Liver (tissue), 9 donors: Measurements from ENCODE around the gene DIP2C. TPM values are rescaled to one million over a fixed set of nuclear protein-coding genes. Genes with fewer than 3 reads are reported as not detected.
A peak's percentile ranks its signal among the peaks of the same experiment; 100 is the strongest.

ENCODE experiments used
- DNase-seq: peaks from one replicate; pipeline ENCODE4 v3.0.0-alpha.2; 2017; ENCODE audit warnings: low spot score
- H3K27ac ChIP-seq, 2 donors: one replicate each; pipeline ENCODE4 v1.7.0; 2013; ENCODE audit warnings: inconsistent platforms in 2 of 2, low read length in 2 of 2, control low read depth in 1 of 2, low read depth in 1 of 2, mild to moderate bottlenecking in 1 of 2
- H3K27me3 ChIP-seq, 4 donors: one replicate each; pipeline versions ENCODE4 v1.6.1 to v1.7.0; 2013; ENCODE audit warnings: low read length in 3 of 4, inconsistent platforms in 1 of 4, mild to moderate bottlenecking in 1 of 4, moderate library complexity in 1 of 4; ENCODE audit not compliant: control insufficient read depth in 4 of 4, insufficient read depth in 4 of 4
- H3K36me3 ChIP-seq, 4 donors: one replicate each; pipeline versions ENCODE4 v1.6.1 to v1.7.0; 2013; ENCODE audit warnings: low read length in 3 of 4, mild to moderate bottlenecking in 3 of 4, low read depth in 1 of 4, moderate library complexity in 1 of 4; ENCODE audit not compliant: control insufficient read depth in 4 of 4, insufficient read depth in 3 of 4
- H3K4me1 ChIP-seq, 4 donors: one replicate each; pipeline versions ENCODE4 v1.6.1 to v1.7.0; 2013; ENCODE audit warnings: low read length in 3 of 4, mild to moderate bottlenecking in 3 of 4, moderate library complexity in 1 of 4; ENCODE audit not compliant: control insufficient read depth in 4 of 4, insufficient read depth in 4 of 4
- H3K4me3 ChIP-seq, 3 donors: one replicate each; pipeline versions ENCODE4 v1.6.1 to v1.7.0; 2013; ENCODE audit warnings: low read length in 3 of 3, control low read depth in 1 of 3, low read depth in 1 of 3, mild to moderate bottlenecking in 1 of 3
- H3K9ac ChIP-seq, 2 donors: one replicate each; pipeline ENCODE4 v1.7.0; 2013; ENCODE audit warnings: low read length in 2 of 2, mild to moderate bottlenecking in 2 of 2, moderate library complexity in 2 of 2, control low read depth in 1 of 2, low read depth in 1 of 2
- H3K9me3 ChIP-seq, 4 donors: one replicate each; pipeline versions ENCODE4 v1.6.1 to v1.7.0; 2013; ENCODE audit warnings: low read length in 3 of 4; ENCODE audit not compliant: control insufficient read depth in 4 of 4
- EGR1 ChIP-seq, 2 donors: IDR thresholded peaks; 2 replicates each; pipeline ENCODE4 v1.6.1; 2016 to 2018; ENCODE audit warnings: antibody characterized with exemption in 2 of 2, low read depth in 2 of 2
- FOXA1 ChIP-seq: IDR thresholded peaks from 2 replicates; pipeline ENCODE4 v1.6.1; 2016; ENCODE audit warnings: antibody characterized with exemption
- FOXA2 ChIP-seq: IDR thresholded peaks from 2 replicates; pipeline ENCODE4 v1.6.1; 2016; ENCODE audit warnings: antibody characterized with exemption
- GABPA ChIP-seq, 2 donors: IDR thresholded peaks in 1 of 2; conservative IDR thresholded peaks in 1 of 2; 2 replicates each; pipeline ENCODE4 v1.6.1; 2016; ENCODE audit warnings: antibody characterized with exemption in 2 of 2, mild to moderate bottlenecking in 1 of 2, moderate library complexity in 1 of 2
- HNF4G ChIP-seq: IDR thresholded peaks from 2 replicates; pipeline ENCODE4 v1.6.1; 2016; ENCODE audit warnings: antibody characterized with exemption
- NR2F2 ChIP-seq: IDR thresholded peaks from 2 replicates; pipeline ENCODE4 v1.6.1; 2016; ENCODE audit warnings: antibody characterized with exemption
- RAD21 ChIP-seq, 2 donors: IDR thresholded peaks; 2 replicates each; pipeline ENCODE4 v1.6.1; 2016; ENCODE audit warnings: antibody characterized with exemption in 2 of 2, mild to moderate bottlenecking in 2 of 2
- RXRA ChIP-seq, 2 donors: IDR thresholded peaks; 2 replicates each; pipeline ENCODE4 v1.6.1; 2017 to 2018; ENCODE audit warnings: antibody characterized with exemption in 2 of 2, mild to moderate bottlenecking in 1 of 2
- SP1 ChIP-seq: IDR thresholded peaks from 2 replicates; pipeline ENCODE4 v1.6.1; 2018; ENCODE audit warnings: antibody characterized with exemption, mild to moderate bottlenecking
- WGBS: extraction: QIAGEN DNeasy Blood & Tissue Kit; methylation state at CpG from one replicate; pipeline ENCODE4 v1.1.7; 2013; 5-methylcytosine and 5-hydroxymethylcytosine counted together
- polyA plus RNA-seq, 2 donors: library from polyadenylated mRNA; stranded (reverse) in 1 of 2; unstranded in 1 of 2; fragments of 200-250 nt in 1 of 2; fragments of >200 nt in 1 of 2; fragmentation: Nextera tagmentation in 1 of 2; extraction: Ambion mirVana in 1 of 2; gene quantifications; one replicate each; pipeline versions ENCODE4 v1.2.1 to v1.2.3, GENCODE V29; 2013 to 2015
- total RNA-seq, 2 donors: library from RNA; depleted of rRNA; stranded (reverse); fragments of >200 nt; gene quantifications; one replicate each; pipeline ENCODE4 v1.2.3, GENCODE V29; 2014
- TF ChIP-seq, protein P1 (sequence below): IDR thresholded peaks from 2 replicates; pipeline ENCODE4 v1.6.1; 2016; ENCODE audit warnings: antibody characterized with exemption
- TF ChIP-seq, protein P2 (sequence below): IDR thresholded peaks from 2 replicates; pipeline ENCODE4 v1.6.1; 2016; ENCODE audit warnings: antibody characterized with exemption, mild to moderate bottlenecking
- TF ChIP-seq, protein P3 (sequence below): fragments of 150-350 bp; IDR thresholded peaks from 2 replicates; pipeline ENCODE4 v1.5.1; 2017; ENCODE audit warnings: improper control_type of control experiment, low read depth, low read length; ENCODE audit not compliant: missing input control
- TF ChIP-seq, protein P4 (sequence below): IDR thresholded peaks from 2 replicates; pipeline ENCODE4 v1.6.1; 2016; ENCODE audit warnings: antibody characterized with exemption
- donor health status: healthy.
- donor health status: healthy.
- donor health status: healthy.
- donor health status: healthy.
- donor health status: healthy.

Gene DIP2C
- total and polyA plus RNA-seq, 4 donors = 4.2 to 12.2 (median 5.7) TPM

DNA sequence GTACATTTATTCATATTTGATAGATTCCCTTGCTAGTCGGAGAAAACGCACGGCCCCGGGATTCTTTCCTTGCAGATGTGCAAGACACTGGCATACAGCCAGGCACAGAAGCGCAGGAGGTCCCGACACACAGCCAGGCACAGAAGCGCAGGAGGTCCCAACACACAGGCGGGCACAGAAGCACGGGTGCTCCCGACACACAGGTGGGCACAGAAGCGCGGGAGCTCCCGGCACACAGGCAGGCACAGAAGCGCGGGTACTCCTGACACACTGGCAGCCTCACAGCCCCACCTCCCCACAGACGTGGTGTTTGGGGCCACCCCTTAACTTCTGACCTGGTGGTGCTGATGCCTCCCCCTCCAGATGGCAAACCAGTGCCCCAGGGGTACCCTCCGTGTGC is 316.9 kb downstream of the DIP2C start:
- 81% methylated on average over 17 of the region's 17 CpGs for WGBS
- DNase-seq = no peak
- no peaks in the 10 kb centered on the region for H3K9me3 ChIP-seq
- H3K9ac ChIP-seq = no peak overlapping the region
- peak overlapping the region in 2 of 3 donors; percentile 25 to 50 for H3K4me3 ChIP-seq
- H3K27ac ChIP-seq = peak overlapping the region in 1 of 2 donors; percentile 4
- H3K36me3 ChIP-seq = peaks cover 0 to 16% (median 7%) of the 10 kb centered on the region in 4 donors
- H3K4me1 ChIP-seq = peaks cover 4 to 14% (median 9%) of the 10 kb centered on the region in 4 donors
- no peaks in the 10 kb centered on the region for H3K27me3 ChIP-seq
- TF ChIP-seq SP1 = no peak
- no peak for TF ChIP-seq RXRA (IDR thresholded peaks at IDR 0.05)

DNA sequence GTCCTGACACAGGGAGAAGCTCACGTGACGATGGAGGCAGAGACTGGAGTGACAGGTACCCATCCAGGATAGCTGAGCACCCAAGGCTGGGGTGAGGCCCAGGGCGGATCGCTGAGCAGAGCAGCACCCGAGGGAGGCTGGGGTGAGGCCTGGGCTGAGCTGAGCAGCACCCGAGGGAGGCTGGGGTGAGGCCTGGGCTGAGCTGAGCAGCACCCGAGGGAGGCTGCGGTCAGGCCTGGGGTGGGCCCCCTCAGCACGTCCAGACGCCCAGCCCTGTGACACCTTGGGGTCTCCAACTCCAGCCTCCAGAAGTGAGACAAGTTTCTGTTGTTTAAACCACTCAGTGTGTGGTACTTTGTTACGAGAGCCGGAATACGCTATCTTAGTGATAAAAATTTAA is 318.0 kb downstream of the DIP2C start:
- H3K27me3 ChIP-seq = no peaks in the 10 kb centered on the region
- H3K36me3 ChIP-seq = peaks cover 0 to 20% (median 9%) of the 10 kb centered on the region in 4 donors
- H3K9ac ChIP-seq = no peak overlapping the region
- no peak for DNase-seq
- WGBS = 88% methylated on average over 13 of the region's 13 CpGs
- no peak for TF ChIP-seq HNF4G
- no peak overlapping the region for H3K4me3 ChIP-seq
- H3K9me3 ChIP-seq = no peaks in the 10 kb centered on the region
- H3K4me1 ChIP-seq = peaks cover 4 to 14% (median 9%) of the 10 kb centered on the region in 4 donors
- no peak overlapping the region for H3K27ac ChIP-seq

DNA sequence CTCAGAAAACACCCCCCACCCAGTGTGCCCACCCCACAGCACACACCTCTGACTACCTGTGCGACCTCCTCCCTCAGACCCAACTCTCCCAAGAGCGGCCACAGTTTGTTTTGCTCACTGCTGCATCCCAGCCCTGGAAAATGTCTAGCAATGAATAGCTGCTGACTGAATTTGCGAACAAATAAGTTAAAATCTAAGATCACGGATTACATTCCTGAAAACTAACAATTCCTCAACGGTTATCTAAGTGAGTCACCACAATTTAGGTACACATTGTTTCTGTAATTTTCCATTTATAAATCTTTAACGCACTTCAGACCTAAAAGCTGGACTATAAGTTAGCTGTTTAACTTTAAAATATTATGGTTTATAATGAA is 319.0 kb downstream of the DIP2C start:
- H3K9ac ChIP-seq = no peak overlapping the region
- no peaks in the 10 kb centered on the region for H3K27me3 ChIP-seq
- H3K4me1 ChIP-seq = peaks cover 4 to 14% (median 9%) of the 10 kb centered on the region in 4 donors
- no peak overlapping the region for H3K4me3 ChIP-seq
- DNase-seq = no peak
- H3K36me3 ChIP-seq = peaks cover 0 to 28% (median 12%) of the 10 kb centered on the region in 4 donors
- TF ChIP-seq RXRA (IDR thresholded peaks at IDR 0.05) (no peak), FOXA1 (no peak), RAD21 (IDR thresholded peaks at IDR 0.05) (no peak), FOXA2 (no peak), GABPA (IDR thresholded peaks at IDR 0.05 in 1 of 2, conservative IDR thresholded peaks at IDR 0.05 in 1 of 2) (no peak), EGR1 (IDR thresholded peaks at IDR 0.05; ENCODE audit: low read depth in 2 of 2) (no peak), NR2F2 (no peak)
- TF ChIP-seq, protein P1, sequence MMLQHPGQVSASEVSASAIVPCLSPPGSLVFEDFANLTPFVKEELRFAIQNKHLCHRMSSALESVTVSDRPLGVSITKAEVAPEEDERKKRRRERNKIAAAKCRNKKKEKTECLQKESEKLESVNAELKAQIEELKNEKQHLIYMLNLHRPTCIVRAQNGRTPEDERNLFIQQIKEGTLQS = no peak
- TF ChIP-seq, protein P2, sequence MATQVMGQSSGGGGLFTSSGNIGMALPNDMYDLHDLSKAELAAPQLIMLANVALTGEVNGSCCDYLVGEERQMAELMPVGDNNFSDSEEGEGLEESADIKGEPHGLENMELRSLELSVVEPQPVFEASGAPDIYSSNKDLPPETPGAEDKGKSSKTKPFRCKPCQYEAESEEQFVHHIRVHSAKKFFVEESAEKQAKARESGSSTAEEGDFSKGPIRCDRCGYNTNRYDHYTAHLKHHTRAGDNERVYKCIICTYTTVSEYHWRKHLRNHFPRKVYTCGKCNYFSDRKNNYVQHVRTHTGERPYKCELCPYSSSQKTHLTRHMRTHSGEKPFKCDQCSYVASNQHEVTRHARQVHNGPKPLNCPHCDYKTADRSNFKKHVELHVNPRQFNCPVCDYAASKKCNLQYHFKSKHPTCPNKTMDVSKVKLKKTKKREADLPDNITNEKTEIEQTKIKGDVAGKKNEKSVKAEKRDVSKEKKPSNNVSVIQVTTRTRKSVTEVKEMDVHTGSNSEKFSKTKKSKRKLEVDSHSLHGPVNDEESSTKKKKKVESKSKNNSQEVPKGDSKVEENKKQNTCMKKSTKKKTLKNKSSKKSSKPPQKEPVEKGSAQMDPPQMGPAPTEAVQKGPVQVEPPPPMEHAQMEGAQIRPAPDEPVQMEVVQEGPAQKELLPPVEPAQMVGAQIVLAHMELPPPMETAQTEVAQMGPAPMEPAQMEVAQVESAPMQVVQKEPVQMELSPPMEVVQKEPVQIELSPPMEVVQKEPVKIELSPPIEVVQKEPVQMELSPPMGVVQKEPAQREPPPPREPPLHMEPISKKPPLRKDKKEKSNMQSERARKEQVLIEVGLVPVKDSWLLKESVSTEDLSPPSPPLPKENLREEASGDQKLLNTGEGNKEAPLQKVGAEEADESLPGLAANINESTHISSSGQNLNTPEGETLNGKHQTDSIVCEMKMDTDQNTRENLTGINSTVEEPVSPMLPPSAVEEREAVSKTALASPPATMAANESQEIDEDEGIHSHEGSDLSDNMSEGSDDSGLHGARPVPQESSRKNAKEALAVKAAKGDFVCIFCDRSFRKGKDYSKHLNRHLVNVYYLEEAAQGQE = no peak
- TF ChIP-seq, protein P3, sequence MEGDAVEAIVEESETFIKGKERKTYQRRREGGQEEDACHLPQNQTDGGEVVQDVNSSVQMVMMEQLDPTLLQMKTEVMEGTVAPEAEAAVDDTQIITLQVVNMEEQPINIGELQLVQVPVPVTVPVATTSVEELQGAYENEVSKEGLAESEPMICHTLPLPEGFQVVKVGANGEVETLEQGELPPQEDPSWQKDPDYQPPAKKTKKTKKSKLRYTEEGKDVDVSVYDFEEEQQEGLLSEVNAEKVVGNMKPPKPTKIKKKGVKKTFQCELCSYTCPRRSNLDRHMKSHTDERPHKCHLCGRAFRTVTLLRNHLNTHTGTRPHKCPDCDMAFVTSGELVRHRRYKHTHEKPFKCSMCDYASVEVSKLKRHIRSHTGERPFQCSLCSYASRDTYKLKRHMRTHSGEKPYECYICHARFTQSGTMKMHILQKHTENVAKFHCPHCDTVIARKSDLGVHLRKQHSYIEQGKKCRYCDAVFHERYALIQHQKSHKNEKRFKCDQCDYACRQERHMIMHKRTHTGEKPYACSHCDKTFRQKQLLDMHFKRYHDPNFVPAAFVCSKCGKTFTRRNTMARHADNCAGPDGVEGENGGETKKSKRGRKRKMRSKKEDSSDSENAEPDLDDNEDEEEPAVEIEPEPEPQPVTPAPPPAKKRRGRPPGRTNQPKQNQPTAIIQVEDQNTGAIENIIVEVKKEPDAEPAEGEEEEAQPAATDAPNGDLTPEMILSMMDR = no peak
- TF ChIP-seq, protein P4, sequence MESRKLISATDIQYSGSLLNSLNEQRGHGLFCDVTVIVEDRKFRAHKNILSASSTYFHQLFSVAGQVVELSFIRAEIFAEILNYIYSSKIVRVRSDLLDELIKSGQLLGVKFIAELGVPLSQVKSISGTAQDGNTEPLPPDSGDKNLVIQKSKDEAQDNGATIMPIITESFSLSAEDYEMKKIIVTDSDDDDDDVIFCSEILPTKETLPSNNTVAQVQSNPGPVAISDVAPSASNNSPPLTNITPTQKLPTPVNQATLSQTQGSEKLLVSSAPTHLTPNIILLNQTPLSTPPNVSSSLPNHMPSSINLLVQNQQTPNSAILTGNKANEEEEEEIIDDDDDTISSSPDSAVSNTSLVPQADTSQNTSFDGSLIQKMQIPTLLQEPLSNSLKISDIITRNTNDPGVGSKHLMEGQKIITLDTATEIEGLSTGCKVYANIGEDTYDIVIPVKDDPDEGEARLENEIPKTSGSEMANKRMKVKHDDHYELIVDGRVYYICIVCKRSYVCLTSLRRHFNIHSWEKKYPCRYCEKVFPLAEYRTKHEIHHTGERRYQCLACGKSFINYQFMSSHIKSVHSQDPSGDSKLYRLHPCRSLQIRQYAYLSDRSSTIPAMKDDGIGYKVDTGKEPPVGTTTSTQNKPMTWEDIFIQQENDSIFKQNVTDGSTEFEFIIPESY = no peak
- H3K27ac ChIP-seq = no peak overlapping the region
- no peaks in the 10 kb centered on the region for H3K9me3 ChIP-seq
- WGBS = 93% methylated on average over 6 of the region's 6 CpGs
